PC-3 (cell line): Measurements from ENCODE around the gene FRMD7. TPM values are rescaled to one million over a fixed set of nuclear protein-coding genes. Genes with fewer than 3 reads are reported as not detected.

Experiments
- ATAC-seq: fragments of 200-7000 bp; cut with Tn5 transposase; 2 replicates; pipeline ENCODE4 v1.9.1; 2020; ENCODE audit warnings: mild to moderate bottlenecking, moderate library complexity
- BruUV-seq: library from RNA; stranded (reverse); fragments of 400-500 nt; replicated peaks from 2 replicates; lab custom pipeline; 2021; lab: Mats Ljungman, UMichigan
- CTCF ChIA-PET: fragments of 300-600 bp; sonication (Branson Sonifier 250); formaldehyde crosslinking; loops from one replicate; lab custom pipeline; 2022; ENCODE audit warnings: antibody characterized with exemption; lab: Charles Lee
- POLR2A ChIA-PET: fragments of 300-600 bp; sonication (Branson Sonifier 250); formaldehyde crosslinking; loops from one replicate; lab custom pipeline; 2022; ENCODE audit warnings: antibody characterized with exemption; ENCODE audit not compliant: unreplicated experiment; lab: Charles Lee
- DNase-seq: peaks from one replicate; pipeline ENCODE4 v3.0.0-alpha.2; 2015
- H2AFZ ChIP-seq: fragments of 300-600 bp; sonication (generic); 2 replicates; pipeline ENCODE4 v1.6.0; 2016; ENCODE audit warnings: antibody characterized with exemption, low read length
- H3F3A ChIP-seq: fragments of 300-600 bp; sonication (generic); one replicate; pipeline ENCODE4 v1.6.0; 2017; ENCODE audit warnings: antibody characterized with exemption, low read length, control low read depth, mild to moderate bottlenecking; ENCODE audit not compliant: unreplicated experiment
- H3K27ac ChIP-seq: fragments of 300-600 bp; sonication (generic); 2 replicates; pipeline ENCODE4 v1.5.1; 2016; ENCODE audit warnings: mild to moderate bottlenecking, low read length
- H3K27me3 ChIP-seq: fragments of 300-600 bp; sonication (generic); 2 replicates; pipeline ENCODE4 v1.6.1; 2016; ENCODE audit warnings: low read length, mixed read lengths
- H3K36me3 ChIP-seq: fragments of 300-600 bp; sonication (generic); 2 replicates; pipeline ENCODE4 v1.6.1; 2016; ENCODE audit warnings: low read depth, mixed run types, low read length, mixed read lengths
- H3K4me1 ChIP-seq: fragments of 300-600 bp; sonication (generic); 2 replicates; pipeline ENCODE4 v1.5.1; 2016; ENCODE audit warnings: low read length; ENCODE audit not compliant: insufficient read depth
- H3K4me2 ChIP-seq: fragments of 300-600 bp; sonication (generic); 2 replicates; pipeline ENCODE4 v1.6.0; 2016; ENCODE audit warnings: low read length
- H3K4me3 ChIP-seq: fragments of 300-600 bp; sonication (generic); 2 replicates; pipeline ENCODE4 v1.5.1; 2016; ENCODE audit warnings: mild to moderate bottlenecking, low read length, mixed read lengths
- H3K79me2 ChIP-seq: fragments of 300-600 bp; sonication (generic); 2 replicates; pipeline ENCODE4 v1.6.1; 2017; ENCODE audit warnings: low read length, mixed read lengths
- H3K9ac ChIP-seq: fragments of 300-600 bp; sonication (generic); 2 replicates; pipeline ENCODE4 v1.6.0; 2016; ENCODE audit warnings: mild to moderate bottlenecking, low read length
- H3K9me2 ChIP-seq: fragments of 300-600 bp; sonication (generic); replicated peaks from 2 replicates; pipeline ENCODE4 v1.6.1; 2016; ENCODE audit warnings: mixed run types, low read length, mixed read lengths
- H3K9me3 ChIP-seq: fragments of 300-600 bp; sonication (generic); 2 replicates; pipeline ENCODE4 v1.6.1; 2016; ENCODE audit warnings: low read length, mixed read lengths
- H4K20me1 ChIP-seq: fragments of 300-600 bp; sonication (generic); 2 replicates; pipeline ENCODE4 v1.6.1; 2016; ENCODE audit warnings: low read length, mixed read lengths
- CTCF ChIP-seq: fragments of 300-600 bp; sonication (generic); conservative IDR thresholded peaks from 2 replicates; pipeline ENCODE4 v1.5.1; 2017; ENCODE audit warnings: antibody characterized with exemption, low read depth, mild to moderate bottlenecking, low read length
- EZH2 ChIP-seq: fragments of 300-600 bp; sonication (generic); IDR thresholded peaks from one replicate; pipeline ENCODE4 v1.6.1; 2017; ENCODE audit warnings: antibody characterized with exemption, mild to moderate bottlenecking, low read length; ENCODE audit not compliant: unreplicated experiment
- EZH2phosphoT487 ChIP-seq: fragments of 300-600 bp; sonication (generic); IDR thresholded peaks from 2 replicates; pipeline ENCODE4 v1.6.1; 2018; ENCODE audit warnings: mild to moderate bottlenecking, antibody characterized with exemption, low read length, borderline replicate concordance
- intact Hi-C: fragments of 100-400 bp; cut with micrococcal nuclease; formaldehyde crosslinking; loops from 2 replicates; pipeline ENCODE4 v1.9.0; 2023
- total RNA-seq: library from RNA; depleted of rRNA; stranded (reverse); fragments of >200 nt; gene quantifications from 2 replicates; pipeline ENCODE4 v1.2.3, GENCODE V29; 2014; rRNA removed

FRMD7 gene
- total RNA-seq, 1 experiment from 2014 or later, result 0.04 TPM

- H2AFZ ChIP-seq, result no peak overlapping the region
- no peak for TF ChIP-seq EZH2
- TF ChIP-seq CTCF, result no peak
- no peak for TF ChIP-seq EZH2phosphoT487
- no peak overlapping the region for H3K9ac ChIP-seq
- peaks cover 93% of the 10 kb centered on the region for H3K79me2 ChIP-seq
- no peaks in the 10 kb centered on the region for H3K27me3 ChIP-seq
- ChIA-PET POLR2A (no interaction called here), CTCF (no interaction called here)
- ATAC-seq, result no peak
- no peak overlapping the region for H3K4me3 ChIP-seq
- DNase-seq, result no peak
- H3K27ac ChIP-seq, result no peak overlapping the region
- H3K9me2 ChIP-seq, result no peaks in the 10 kb centered on the region
- no peaks in the 10 kb centered on the region for H3F3A ChIP-seq
- H3K4me1 ChIP-seq, result 0 out of 2 replicates have a peak, but pooled peaks cover 5% of the 10 kb centered on the region
- H3K9me3 ChIP-seq, result no peaks in the 10 kb centered on the region
- BruUV-seq, result no TSS peak
- H3K36me3 ChIP-seq, result no peaks in the 10 kb centered on the region
- no peak overlapping the region for H3K4me2 ChIP-seq
- intact Hi-C loops, result no loop called here
- peaks cover 11% of the 10 kb centered on the region for H4K20me1 ChIP-seq
Measured at GRCh38 chrX:132031867-132032266, 96.0 kb downstream of the FRMD7 start.

GRCh38 chrX:132030264-132030663, 97.6 kb downstream of the FRMD7 start:
- ATAC-seq, result no peak
- ChIA-PET POLR2A (interaction anchor here (0.6 kb wide), 1 partner anchor 185 kb away, joined by 3 read pairs; no protein-coding TSS in a partner anchor), CTCF (no interaction called here)
- Histone ChIP-seq H2AFZ (no peak overlapping the region), H4K20me1 (peaks cover 24% of the 10 kb centered on the region), H3K4me2 (no peak overlapping the region), H3F3A (no peaks in the 10 kb centered on the region), H3K9me2 (no peaks in the 10 kb centered on the region), H3K9me3 (no peaks in the 10 kb centered on the region), H3K4me1 (peaks cover 16% of the 10 kb centered on the region), H3K79me2 (peaks cover 94% of the 10 kb centered on the region), H3K27ac (no peak overlapping the region), H3K4me3 (no peak overlapping the region), H3K9ac (no peak overlapping the region), H3K36me3 (no peaks in the 10 kb centered on the region), H3K27me3 (no peaks in the 10 kb centered on the region)
- BruUV-seq, result no TSS peak
- intact Hi-C loops, result no loop called here
- no peak for TF ChIP-seq CTCF
- no peak for TF ChIP-seq EZH2phosphoT487
- no peak for TF ChIP-seq EZH2
- no peak for DNase-seq

Other genes with a start within 250 kb of the FRMD7 start
- gene STK26, start 104.7 kb downstream of the FRMD7 start, total RNA-seq, result 47.4 and 50.7 TPM in 2 replicates
- gene RAP2C, start 91.4 kb upstream of the FRMD7 start, total RNA-seq, result 13.0 and 13.8 TPM in 2 replicates